Karpas-422 (cell line): ENCODE data around the gene SOWAHD. TPM values are rescaled to one million over a fixed set of nuclear protein-coding genes. Genes with fewer than 3 reads are reported as not detected.
"Not testable (repeated sequence)": the region's sequence is repeated elsewhere in the genome, so short reads cannot be mapped to it uniquely, and the experiment has no call there.

Experiments
- DNase-seq: peaks from one replicate; pipeline ENCODE4 v3.0.0-alpha.2; 2015
- H2AFZ ChIP-seq: fragments of 200-600 bp; sonication (generic); 2 replicates; pipeline ENCODE4 v1.6.1; 2014; ENCODE audit warnings: antibody characterized with exemption, low read length, mixed read lengths
- H3K27ac ChIP-seq: fragments of 200-600 bp; sonication (generic); 2 replicates; pipeline ENCODE4 v1.5.1; 2014; ENCODE audit warnings: mild to moderate bottlenecking, low read length, moderate library complexity
- H3K27me3 ChIP-seq: fragments of 200-600 bp; sonication (generic); 2 replicates; pipeline ENCODE4 v1.6.1; 2014; ENCODE audit warnings: low read length, mixed read lengths
- H3K36me3 ChIP-seq: fragments of 200-600 bp; sonication (generic); 2 replicates; pipeline ENCODE4 v1.6.1; 2014; ENCODE audit warnings: low read length, mixed read lengths; ENCODE audit not compliant: insufficient read depth
- H3K4me1 ChIP-seq: fragments of 200-600 bp; sonication (generic); 2 replicates; pipeline ENCODE4 v1.6.1; 2014; ENCODE audit warnings: mild to moderate bottlenecking, low read length, mixed read lengths
- H3K4me2 ChIP-seq: fragments of 200-600 bp; sonication (generic); 2 replicates; pipeline ENCODE4 v1.6.1; 2014; ENCODE audit warnings: low read length, low read depth, mild to moderate bottlenecking; ENCODE audit not compliant: poor library complexity, severe bottlenecking
- H3K4me3 ChIP-seq: fragments of 200-600 bp; sonication (generic); 2 replicates; pipeline ENCODE4 v1.5.1; 2014; ENCODE audit warnings: mild to moderate bottlenecking, antibody characterized with exemption, low read length, mixed read lengths
- H3K79me2 ChIP-seq: fragments of 200-600 bp; sonication (generic); 2 replicates; pipeline ENCODE4 v1.6.1; 2014; ENCODE audit warnings: mild to moderate bottlenecking, low read length, mixed read lengths
- H3K9ac ChIP-seq: fragments of 200-600 bp; sonication (generic); 2 replicates; pipeline ENCODE4 v1.6.0; 2014; ENCODE audit warnings: low read length
- H3K9me2 ChIP-seq: fragments of 200-600 bp; sonication (generic), shearing (Covaris generic); replicated peaks from 2 replicates; pipeline ENCODE4 v1.6.0; 2014; ENCODE audit warnings: mild to moderate bottlenecking, low read length, moderate library complexity; ENCODE audit not compliant: insufficient read depth
- H3K9me3 ChIP-seq: fragments of 300-700, 200-600 bp; sonication (generic); 2 replicates; pipeline ENCODE4 v1.6.1; 2014; ENCODE audit warnings: low read length, mixed read lengths
- H4K20me1 ChIP-seq: fragments of 200-600 bp; sonication (generic); 2 replicates; pipeline ENCODE4 v1.6.1; 2014; ENCODE audit warnings: mild to moderate bottlenecking, antibody characterized with exemption, low read length, low read depth; ENCODE audit not compliant: insufficient read depth
- total RNA-seq: library from RNA; depleted of rRNA; stranded (reverse); fragments of >200 nt; shearing (Covaris generic); gene quantifications from 2 replicates; pipeline ENCODE4 v1.2.3, GENCODE V29; 2014; ENCODE audit warnings: low replicate concordance

Gene SOWAHD
- total RNA-seq, 1 experiment from 2014 or later: not detected

- Histone ChIP-seq H4K20me1 (peaks cover 20% of the 10 kb centered on the region; the same call in 1 of the 2 replicates), H3K27ac (no peak overlapping the region), H3K4me2 (no peak overlapping the region), H3K9me3 (no peaks in the 10 kb centered on the region), H3K36me3 (peaks cover 7% of the 10 kb centered on the region; the same call in 1 of the 2 replicates), H2AFZ (no peak overlapping the region), H3K4me1 (no peaks in the 10 kb centered on the region), H3K9ac (no peak overlapping the region), H3K79me2 (peaks cover 8% of the 10 kb centered on the region), H3K4me3 (no peak overlapping the region), H3K9me2 (no peaks in the 10 kb centered on the region), H3K27me3 (no peaks in the 10 kb centered on the region)
- DNase-seq: no peak
Observed at GRCh38 chrX:119783026-119783425, 24.6 kb downstream of the SOWAHD start.

- Histone ChIP-seq H3K27ac (no peak overlapping the region), H3K36me3 (peaks cover 21% of the 10 kb centered on the region), H3K9ac (no peak overlapping the region), H3K9me2 (no peaks in the 10 kb centered on the region), H3K4me1 (peaks cover 11% of the 10 kb centered on the region), H3K79me2 (peaks cover 25% of the 10 kb centered on the region), H3K4me3 (no peak overlapping the region), H3K27me3 (no peaks in the 10 kb centered on the region), H3K4me2 (no peak overlapping the region), H4K20me1 (peaks cover 32% of the 10 kb centered on the region; the same call in 1 of the 2 replicates), H3K9me3 (no peaks in the 10 kb centered on the region), H2AFZ (no peak overlapping the region)
- peak; percentile 79 for DNase-seq
Observed at GRCh38 chrX:119784747-119785446, 26.5 kb downstream of the SOWAHD start.

- no peaks in the 10 kb centered on the region for H3K9me2 ChIP-seq
- H3K4me1 ChIP-seq: peaks cover 21% of the 10 kb centered on the region
- peaks cover 14% of the 10 kb centered on the region for H3K36me3 ChIP-seq
- peak overlapping the region; percentile 81 for H3K27ac ChIP-seq
- peaks cover 47% of the 10 kb centered on the region for H3K79me2 ChIP-seq
- H3K9ac ChIP-seq: peak overlapping the region; percentile 95
- H3K9me3 ChIP-seq: no peaks in the 10 kb centered on the region
- DNase-seq: peak; percentile 48
- no peaks in the 10 kb centered on the region for H3K27me3 ChIP-seq
- H3K4me3 ChIP-seq: peak overlapping the region; percentile 95
- peaks cover 34% of the 10 kb centered on the region for H4K20me1 ChIP-seq
- H3K4me2 ChIP-seq: peak overlapping the region; percentile 80
- no peak overlapping the region for H2AFZ ChIP-seq
Observed at GRCh38 chrX:119790977-119791436, 32.6 kb downstream of the SOWAHD start.

GRCh38 chrX:119791437-119792231 is 33.2 kb downstream of the SOWAHD start, which contains the start of gene RPL39:
Gene RPL39 (minus strand): TSS chrX:119791630. CDS start chrX:119791576, 54 bp downstream.
- DNase-seq: peak; percentile 94
- Histone ChIP-seq H3K36me3 (peaks cover 14% of the 10 kb centered on the region), H3K9ac (peak within 1 kb of the TSS; percentile 95), H3K79me2 (peaks cover 47% of the 10 kb centered on the region), H3K9me2 (no peaks in the 10 kb centered on the region), H3K9me3 (no peaks in the 10 kb centered on the region), H3K4me1 (peaks cover 21% of the 10 kb centered on the region), H3K4me3 (peak within 1 kb of the TSS; percentile 95), H4K20me1 (peaks cover 34% of the 10 kb centered on the region), H3K27me3 (no peaks in the 10 kb centered on the region), H2AFZ (0 out of 2 replicates have a peak within 1 kb of the TSS, but pooled peaks have one; percentile 52), H3K4me2 (peak within 1 kb of the TSS; percentile 80), H3K27ac (peak within 1 kb of the TSS; percentile 81)

- Histone ChIP-seq H2AFZ (no peak overlapping the region), H3K9me2 (no peaks in the 10 kb centered on the region), H3K4me3 (no peak overlapping the region), H3K27ac (no peak overlapping the region), H3K9ac (no peak overlapping the region), H3K27me3 (no peaks in the 10 kb centered on the region), H3K79me2 (no peaks in the 10 kb centered on the region), H3K9me3 (no peaks in the 10 kb centered on the region), H3K4me1 (no peaks in the 10 kb centered on the region), H4K20me1 (no peaks in the 10 kb centered on the region), H3K36me3 (no peaks in the 10 kb centered on the region), H3K4me2 (no peak overlapping the region)
- no peak for DNase-seq
Observed at GRCh38 chrX:119801253-119802221, 43.1 kb downstream of the SOWAHD start.

GRCh38 chrX:119802546-119802945 is 44.2 kb downstream of the SOWAHD start:
- Histone ChIP-seq H3K27me3 (no peaks in the 10 kb centered on the region), H3K4me2 (no peak overlapping the region), H3K9ac (no peak overlapping the region), H4K20me1 (no peaks in the 10 kb centered on the region), H3K9me2 (no peaks in the 10 kb centered on the region), H3K27ac (no peak overlapping the region), H3K79me2 (no peaks in the 10 kb centered on the region), H3K9me3 (no peaks in the 10 kb centered on the region), H3K4me3 (no peak overlapping the region), H3K4me1 (no peaks in the 10 kb centered on the region), H2AFZ (no peak overlapping the region), H3K36me3 (no peaks in the 10 kb centered on the region)
- DNase-seq: no peak

GRCh38 chrX:119808461-119808860 is 50.1 kb downstream of the SOWAHD start:
- not testable (repeated sequence) for H3K9me2 ChIP-seq, H3K4me2 ChIP-seq, H3K4me1 ChIP-seq, H4K20me1 ChIP-seq, H3K9ac ChIP-seq, H2AFZ ChIP-seq, H3K27ac ChIP-seq, H3K79me2 ChIP-seq, DNase-seq, H3K4me3 ChIP-seq, H3K27me3 ChIP-seq, H3K36me3 ChIP-seq, H3K9me3 ChIP-seq
